HK-2 (cell line): ENCODE measurements around the gene KCNJ3.

Source experiments
- DNase-seq: peaks from one replicate; pipeline ENCODE4 v3.0.0-alpha.2; 2018; ENCODE audit not compliant: unreplicated experiment

KCNJ3 gene

GRCh38 chr2:154698296-154698720 is at the start of gene KCNJ3:
TSS of gene KCNJ3 (plus strand) at chr2:154698695. CDS start at chr2:154698776, 81 bp downstream.
- DNase-seq, result peak; percentile 5

- DNase-seq, result no peak
These were observed 43.0 kb upstream of the KCNJ3 start for GRCh38 chr2:154655499-154655898.

GRCh38 chr2:154658854-154659253 is 39.6 kb upstream of the KCNJ3 start:
- no peak for DNase-seq

DNA sequence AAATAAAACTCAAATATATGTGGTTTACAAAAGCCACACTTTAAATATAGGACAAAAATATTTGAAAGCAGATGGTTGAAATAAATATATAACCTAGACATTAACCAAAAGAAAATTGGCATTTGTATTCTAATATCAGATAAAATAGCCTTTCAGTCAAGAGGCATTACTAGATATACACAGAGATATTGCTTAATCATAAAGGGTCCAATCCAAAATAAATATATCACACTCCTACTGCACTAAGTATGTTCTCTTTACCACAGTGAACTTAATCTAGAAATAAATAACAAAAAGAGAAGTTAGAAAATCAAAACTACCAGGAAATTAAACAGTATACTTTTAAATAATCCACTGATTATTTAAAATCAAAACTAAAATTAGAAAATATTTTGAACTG is 34.2 kb upstream of the KCNJ3 start:
- no peak for DNase-seq

DNA sequence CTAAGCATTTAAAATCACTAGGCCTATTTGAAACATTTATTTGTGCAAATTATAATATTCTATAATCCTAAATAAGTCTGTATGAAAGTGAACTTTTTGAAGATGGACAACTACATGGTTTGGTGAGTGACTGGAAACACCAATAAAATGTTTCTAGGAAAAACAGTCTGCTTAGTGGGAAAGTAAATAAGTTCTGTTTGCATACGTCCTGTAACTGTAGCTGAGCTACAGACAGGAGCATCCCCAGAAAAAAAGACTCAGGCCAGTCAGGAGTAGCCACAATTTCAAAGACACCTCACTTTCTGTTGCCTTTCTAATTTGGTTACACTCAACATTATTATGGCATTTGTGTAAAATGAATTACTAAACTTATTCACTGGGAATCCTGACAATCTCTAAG is 28.4 kb upstream of the KCNJ3 start:
- no peak for DNase-seq

- DNase-seq, result no peak
These were observed 24.8 kb upstream of the KCNJ3 start for GRCh38 chr2:154673694-154674093.

DNA sequence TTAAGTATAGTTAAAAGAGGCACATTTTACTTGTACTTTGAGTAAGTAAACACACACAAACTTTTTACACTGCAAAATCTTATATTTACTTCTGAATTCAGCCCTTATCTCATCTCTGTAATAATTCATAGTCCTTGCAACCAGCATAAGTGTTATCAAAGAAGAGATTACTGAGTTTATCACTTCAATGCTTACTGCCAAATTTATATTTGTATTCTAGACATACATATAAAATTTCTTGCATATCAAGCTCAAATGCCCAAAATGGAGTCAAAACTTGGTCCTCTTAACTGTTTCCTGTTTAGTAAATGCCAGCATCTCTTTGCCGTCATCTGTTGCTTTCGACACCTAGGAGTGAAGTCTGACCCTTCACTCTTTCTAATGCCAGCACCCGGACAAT is 21.1 kb upstream of the KCNJ3 start:
- no peak for DNase-seq

DNA sequence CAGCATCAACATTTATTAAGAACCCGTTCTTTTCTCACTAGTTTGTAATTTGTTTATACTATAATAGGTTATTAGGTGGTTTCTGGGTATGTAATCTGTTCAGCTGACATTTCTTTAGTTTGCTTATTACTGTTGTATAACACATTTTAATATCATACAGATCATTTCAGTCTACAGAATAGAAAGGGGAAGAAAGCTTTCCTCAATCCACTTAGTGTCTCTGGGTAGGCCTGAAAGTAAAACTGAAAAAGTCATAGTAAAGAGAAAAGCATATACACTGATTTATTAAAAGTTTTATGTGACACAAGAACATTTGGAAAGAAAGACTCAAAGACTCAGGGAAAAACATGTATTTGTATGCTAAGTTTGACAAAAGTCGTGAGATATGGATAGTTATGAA is 16.8 kb upstream of the KCNJ3 start:
- no peak for DNase-seq

DNA sequence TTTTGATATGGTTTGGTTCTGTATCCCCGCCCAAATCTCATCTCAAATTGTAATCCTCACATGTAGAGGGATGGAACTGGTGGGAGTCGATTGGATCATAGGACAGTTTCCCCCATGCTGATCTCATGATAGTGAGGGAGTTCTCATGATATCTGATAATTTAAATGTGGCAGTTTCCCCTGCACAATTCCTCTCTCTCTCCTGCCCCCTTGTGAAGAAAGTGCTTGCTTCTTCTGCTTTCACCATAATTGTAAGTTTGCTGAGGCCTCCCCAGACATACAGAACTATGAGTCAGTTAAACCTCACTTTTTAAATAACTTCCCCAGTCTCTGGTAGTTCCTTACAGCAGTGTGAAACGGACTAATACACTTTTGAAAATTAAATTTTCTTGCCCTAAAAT is 12.3 kb upstream of the KCNJ3 start:
- no peak for DNase-seq

DNA sequence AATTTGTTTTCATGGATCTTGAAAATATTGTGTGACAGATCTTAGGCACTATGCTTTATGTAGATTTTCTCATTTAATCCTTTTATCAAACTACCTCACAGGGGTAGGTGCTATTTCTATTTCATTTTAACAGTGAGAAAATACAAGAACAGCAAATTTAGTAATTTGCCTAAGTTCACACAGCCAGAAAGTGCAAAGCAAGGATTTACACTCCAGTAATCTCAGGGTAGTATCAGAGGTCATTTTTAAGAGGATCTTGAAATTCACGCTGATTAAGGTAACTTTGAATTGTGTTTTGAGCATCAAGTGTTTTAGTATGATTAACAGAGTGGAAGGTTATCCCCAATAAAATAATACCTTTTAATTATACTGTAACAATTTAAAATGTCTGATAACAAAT is 10.1 kb upstream of the KCNJ3 start:
- no peak for DNase-seq

- DNase-seq, result no peak
These were observed 9.3 kb upstream of the KCNJ3 start for GRCh38 chr2:154689158-154689557.

DNA sequence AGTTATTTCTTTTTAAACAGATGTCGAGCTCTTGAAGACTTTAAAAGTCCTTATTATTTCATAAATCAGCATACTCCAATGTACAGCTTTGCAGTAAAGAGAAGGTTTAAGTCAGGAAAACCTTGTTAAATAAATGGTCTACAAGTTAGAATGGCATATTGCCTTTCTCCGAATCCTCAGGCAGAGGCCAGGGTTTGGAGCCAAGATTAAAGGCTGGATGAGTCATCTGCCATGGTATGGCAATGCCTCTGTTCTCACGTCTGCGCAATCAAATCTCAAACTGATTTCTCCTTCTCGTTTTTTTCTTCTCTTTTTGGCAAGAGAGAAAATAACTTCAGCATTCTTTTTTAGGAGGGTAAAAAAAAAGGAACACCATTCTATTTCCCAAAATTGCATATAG is 5.6 kb upstream of the KCNJ3 start:
- no peak for DNase-seq

GRCh38 chr2:154693741-154694340 is 4.7 kb upstream of the KCNJ3 start:
- DNase-seq, result no peak

- no peak for DNase-seq
These were observed 3.6 kb upstream of the KCNJ3 start for GRCh38 chr2:154694881-154695280.

- no peak for DNase-seq
These were observed 2.1 kb upstream of the KCNJ3 start for GRCh38 chr2:154696369-154696768.

- DNase-seq, result no peak
These were observed 1.6 kb upstream of the KCNJ3 start for GRCh38 chr2:154696810-154697417.

GRCh38 chr2:154697418-154698252 is 860 bp upstream of the KCNJ3 start:
- DNase-seq, result peak; percentile 46

GRCh38 chr2:154698721-154699574 is 453 bp downstream of the KCNJ3 start:
- no peak for DNase-seq

GRCh38 chr2:154699575-154699930 is 1.1 kb downstream of the KCNJ3 start:
- no peak for DNase-seq

DNA sequence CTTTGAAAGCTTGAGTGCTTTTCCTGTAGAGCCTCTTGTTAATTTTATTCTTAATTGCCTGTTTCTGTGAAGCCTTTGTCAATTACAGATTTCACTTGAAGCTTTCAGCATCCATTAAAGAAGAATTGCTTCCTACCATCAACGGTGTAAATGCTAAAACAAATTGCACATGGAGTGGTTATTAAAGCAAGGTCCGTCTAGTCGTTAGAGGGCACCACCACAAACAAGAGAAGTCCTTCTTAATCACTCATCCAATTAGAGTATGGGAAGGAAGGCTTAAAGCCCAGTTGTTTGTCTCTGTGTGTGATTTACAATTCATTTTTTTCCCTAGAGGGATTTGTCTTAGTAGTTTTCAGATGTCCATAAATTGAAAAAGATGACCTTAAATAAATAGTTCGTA is 1.6 kb downstream of the KCNJ3 start:
- no peak for DNase-seq

GRCh38 chr2:154704991-154705390 is 6.5 kb downstream of the KCNJ3 start:
- no peak for DNase-seq

GRCh38 chr2:154706660-154707059 is 8.2 kb downstream of the KCNJ3 start:
- no peak for DNase-seq
